ENCODE measurements around the gene GPR156.

GRCh38 chr3:120140098-120140742 lies 144.8 kb downstream of the GPR156 start:
- TF ChIP-seq CTCF (optimal IDR thresholded peaks at IDR 0.05 in 1 of 3, IDR thresholded peaks at IDR 0.05 in 1 of 3, conservative IDR thresholded peaks at IDR 0.05 in 1 of 3; ENCODE audit: extremely low read depth in 1 of 3, insufficient read depth in 2 of 3, low read length in 3 of 3) (no peak), EZH2 (IDR thresholded peaks at IDR 0.05; ENCODE audit: low read length) (no peak)

All from keratinocyte (primary cell).